ENCODE results near the gene H19. TPM values are rescaled to one million over a fixed set of nuclear protein-coding genes. Genes with fewer than 3 reads are reported as not detected.

H19 gene
- 0.72 and 1.9 TPM in 2 replicates for total RNA-seq (2014; rRNA removed; shearing (Covaris generic))

- no peak for DNase-seq (ENCODE audit: low read depth)
These were observed at the start of gene H19 for GRCh38 chr11:1997755-1998154. H19 (minus strand) TSS chr11:1997842.

GRCh38 chr11:2041963-2042362, 44.3 kb upstream of the H19 start:
- no peak for DNase-seq (ENCODE audit: low read depth)

GRCh38 chr11:2041153-2041552, 43.5 kb upstream of the H19 start:
- DNase-seq (ENCODE audit: low read depth) = no peak

- no peak for DNase-seq (ENCODE audit: low read depth)
These were observed 41.6 kb upstream of the H19 start for GRCh38 chr11:2039198-2039759.

GRCh38 chr11:2036863-2037486, 39.3 kb upstream of the H19 start:
- DNase-seq (ENCODE audit: low read depth) = no peak

GRCh38 chr11:2035382-2035781, 37.7 kb upstream of the H19 start:
- no peak for DNase-seq (ENCODE audit: low read depth)

GRCh38 chr11:2031058-2031457, 33.4 kb upstream of the H19 start:
- no peak for DNase-seq (ENCODE audit: low read depth)

GRCh38 chr11:2027708-2028107, 30.1 kb upstream of the H19 start:
- DNase-seq (ENCODE audit: low read depth) = no peak

GRCh38 chr11:2015025-2015424, 17.4 kb upstream of the H19 start:
- no peak for DNase-seq (ENCODE audit: low read depth)

- no peak for DNase-seq (ENCODE audit: low read depth)
These were observed 14.8 kb upstream of the H19 start for GRCh38 chr11:2012440-2012839.

- DNase-seq (ENCODE audit: low read depth) = no peak
These were observed 6.8 kb upstream of the H19 start for GRCh38 chr11:2004466-2004865.

GRCh38 chr11:2002807-2003206, 5.2 kb upstream of the H19 start:
- no peak for DNase-seq (ENCODE audit: low read depth)

GRCh38 chr11:2002042-2002776, 4.6 kb upstream of the H19 start:
- no peak for DNase-seq (ENCODE audit: low read depth)

GRCh38 chr11:1998861-1999260, 1.2 kb upstream of the H19 start:
- no peak for DNase-seq (ENCODE audit: low read depth)

GRCh38 chr11:1998290-1998689, 648 bp upstream of the H19 start:
- DNase-seq (ENCODE audit: low read depth) = no peak

GRCh38 chr11:1994121-1994520, 3.5 kb downstream of the H19 start:
- DNase-seq (ENCODE audit: low read depth) = no peak

GRCh38 chr11:1992111-1992510, 5.5 kb downstream of the H19 start:
- DNase-seq (ENCODE audit: low read depth) = no peak

GRCh38 chr11:1990872-1991578, 6.6 kb downstream of the H19 start:
- no peak for DNase-seq (ENCODE audit: low read depth)

- DNase-seq (ENCODE audit: low read depth) = no peak
These were observed 7.7 kb downstream of the H19 start for GRCh38 chr11:1989953-1990352.

- no peak for DNase-seq (ENCODE audit: low read depth)
These were observed 8.8 kb downstream of the H19 start for GRCh38 chr11:1988667-1989317.

GRCh38 chr11:1988174-1988573, 9.5 kb downstream of the H19 start:
- no peak for DNase-seq (ENCODE audit: low read depth)

- no peak for DNase-seq (ENCODE audit: low read depth)
These were observed 10.6 kb downstream of the H19 start for GRCh38 chr11:1987024-1987423.

Data from RPMI7951 (cell line).